ENCODE results near the gene CAPZB.

CAPZB gene

GRCh38 chr1:19365721-19366120, 119.6 kb downstream of the CAPZB start:
- Histone ChIP-seq H3K9me3 (ENCODE audit: low read length) (no peaks in the 10 kb centered on the region), H3K4me2 (ENCODE audit: low read length) (no peak overlapping the region), H3K4me1 (ENCODE audit: insufficient read depth, low read length, severe bottlenecking) (no peaks in the 10 kb centered on the region), H3K9me2 (ENCODE audit: low read depth, low read length) (no peaks in the 10 kb centered on the region), H3K79me2 (ENCODE audit: insufficient read depth, low read length) (no peaks in the 10 kb centered on the region), H3K27ac (ENCODE audit: low read depth, low read length, poor library complexity, severe bottlenecking) (no peak overlapping the region), H3K27me3 (ENCODE audit: insufficient read depth, low read length) (no peaks in the 10 kb centered on the region), H4K20me1 (ENCODE audit: insufficient read depth, low read length) (no peaks in the 10 kb centered on the region), H3K36me3 (ENCODE audit: insufficient read depth, low read length) (no peaks in the 10 kb centered on the region), H3K9ac (ENCODE audit: low read length) (no peak overlapping the region), H3F3A (ENCODE audit: insufficient read depth, low read length) (no peaks in the 10 kb centered on the region), H3K4me3 (ENCODE audit: low read depth, low read length, poor library complexity, severe bottlenecking) (no peak overlapping the region), H2AFZ (ENCODE audit: low read length) (no peak overlapping the region)
- no peak for TF ChIP-seq CTCF (IDR thresholded peaks at IDR 0.05; ENCODE audit: low read length)
- TF ChIP-seq EZH2 (IDR thresholded peaks at IDR 0.05; ENCODE audit: borderline replicate concordance, low read length): no peak

DNA sequence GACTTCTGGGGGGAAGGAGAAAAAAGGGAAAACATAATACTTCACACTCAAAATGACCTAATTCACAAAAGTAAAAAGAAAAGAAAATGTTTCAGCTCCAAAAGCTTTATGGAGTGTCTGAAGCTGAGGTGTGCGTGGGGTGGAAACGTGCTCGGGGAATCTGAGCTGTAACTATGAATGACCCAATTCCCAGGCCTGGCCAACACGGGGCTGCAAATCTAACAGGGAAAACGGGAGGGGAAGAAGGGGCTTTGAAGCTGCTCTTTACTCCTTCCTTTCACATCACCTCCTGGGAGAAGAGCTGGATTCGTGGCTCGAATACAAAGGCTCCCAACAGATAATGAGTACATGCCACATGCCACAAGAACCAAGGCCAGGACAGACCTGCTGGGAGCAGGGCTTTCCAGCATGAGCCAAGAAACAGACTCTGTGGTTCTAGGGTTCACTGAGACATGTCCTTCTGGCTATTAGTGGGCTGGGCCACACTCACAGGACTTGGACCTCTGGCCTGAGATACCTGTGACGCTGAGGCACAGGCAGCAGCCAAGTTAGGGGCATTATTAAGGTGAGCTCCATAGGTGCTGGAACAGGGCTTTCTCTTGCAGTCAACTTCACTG, 121.7 kb downstream of the CAPZB start:
- no peaks in the 10 kb centered on the region for H3K4me1 ChIP-seq (ENCODE audit: insufficient read depth, low read length, severe bottlenecking)
- no peak for TF ChIP-seq CTCF (IDR thresholded peaks at IDR 0.05; ENCODE audit: low read length)
- H3F3A ChIP-seq (ENCODE audit: insufficient read depth, low read length): no peaks in the 10 kb centered on the region
- no peak overlapping the region for H3K4me3 ChIP-seq (ENCODE audit: low read depth, low read length, poor library complexity, severe bottlenecking)
- H3K27ac ChIP-seq (ENCODE audit: low read depth, low read length, poor library complexity, severe bottlenecking): no peak overlapping the region
- no peaks in the 10 kb centered on the region for H3K36me3 ChIP-seq (ENCODE audit: insufficient read depth, low read length)
- no peaks in the 10 kb centered on the region for H3K79me2 ChIP-seq (ENCODE audit: insufficient read depth, low read length)
- no peak overlapping the region for H2AFZ ChIP-seq (ENCODE audit: low read length)
- no peak overlapping the region for H3K9ac ChIP-seq (ENCODE audit: low read length)
- H3K9me3 ChIP-seq (ENCODE audit: low read length): no peaks in the 10 kb centered on the region
- no peaks in the 10 kb centered on the region for H3K9me2 ChIP-seq (ENCODE audit: low read depth, low read length)
- H3K27me3 ChIP-seq (ENCODE audit: insufficient read depth, low read length): no peaks in the 10 kb centered on the region
- no peak overlapping the region for H3K4me2 ChIP-seq (ENCODE audit: low read length)
- no peaks in the 10 kb centered on the region for H4K20me1 ChIP-seq (ENCODE audit: insufficient read depth, low read length)

- Histone ChIP-seq H3K9ac (ENCODE audit: low read length) (no peak overlapping the region), H4K20me1 (ENCODE audit: insufficient read depth, low read length) (no peaks in the 10 kb centered on the region), H3K27ac (ENCODE audit: low read depth, low read length, poor library complexity, severe bottlenecking) (no peak overlapping the region), H3K27me3 (ENCODE audit: insufficient read depth, low read length) (no peaks in the 10 kb centered on the region), H3K79me2 (ENCODE audit: insufficient read depth, low read length) (no peaks in the 10 kb centered on the region), H3K9me3 (ENCODE audit: low read length) (no peaks in the 10 kb centered on the region), H3K4me3 (ENCODE audit: low read depth, low read length, poor library complexity, severe bottlenecking) (no peak overlapping the region), H3K36me3 (ENCODE audit: insufficient read depth, low read length) (no peaks in the 10 kb centered on the region; the same call in 1 of the 2 replicates), H3K4me1 (ENCODE audit: insufficient read depth, low read length, severe bottlenecking) (no peaks in the 10 kb centered on the region), H2AFZ (ENCODE audit: low read length) (no peak overlapping the region), H3K4me2 (ENCODE audit: low read length) (no peak overlapping the region), H3F3A (ENCODE audit: insufficient read depth, low read length) (no peaks in the 10 kb centered on the region), H3K9me2 (ENCODE audit: low read depth, low read length) (no peaks in the 10 kb centered on the region)
- TF ChIP-seq EZH2 (IDR thresholded peaks at IDR 0.05; ENCODE audit: borderline replicate concordance, low read length) (no peak), CTCF (IDR thresholded peaks at IDR 0.05; ENCODE audit: low read length) (no peak)
Observed at GRCh38 chr1:19361611-19362147, 123.7 kb downstream of the CAPZB start.

Data from OCI-LY1 (cell line).